ENCODE results near the gene DNAJC5. TPM values are rescaled to one million over a fixed set of nuclear protein-coding genes. Genes with fewer than 3 reads are reported as not detected.

Gene DNAJC5
- total RNA-seq, 2 experiments from 2014 or later: 32.2 to 32.5 TPM

DNA sequence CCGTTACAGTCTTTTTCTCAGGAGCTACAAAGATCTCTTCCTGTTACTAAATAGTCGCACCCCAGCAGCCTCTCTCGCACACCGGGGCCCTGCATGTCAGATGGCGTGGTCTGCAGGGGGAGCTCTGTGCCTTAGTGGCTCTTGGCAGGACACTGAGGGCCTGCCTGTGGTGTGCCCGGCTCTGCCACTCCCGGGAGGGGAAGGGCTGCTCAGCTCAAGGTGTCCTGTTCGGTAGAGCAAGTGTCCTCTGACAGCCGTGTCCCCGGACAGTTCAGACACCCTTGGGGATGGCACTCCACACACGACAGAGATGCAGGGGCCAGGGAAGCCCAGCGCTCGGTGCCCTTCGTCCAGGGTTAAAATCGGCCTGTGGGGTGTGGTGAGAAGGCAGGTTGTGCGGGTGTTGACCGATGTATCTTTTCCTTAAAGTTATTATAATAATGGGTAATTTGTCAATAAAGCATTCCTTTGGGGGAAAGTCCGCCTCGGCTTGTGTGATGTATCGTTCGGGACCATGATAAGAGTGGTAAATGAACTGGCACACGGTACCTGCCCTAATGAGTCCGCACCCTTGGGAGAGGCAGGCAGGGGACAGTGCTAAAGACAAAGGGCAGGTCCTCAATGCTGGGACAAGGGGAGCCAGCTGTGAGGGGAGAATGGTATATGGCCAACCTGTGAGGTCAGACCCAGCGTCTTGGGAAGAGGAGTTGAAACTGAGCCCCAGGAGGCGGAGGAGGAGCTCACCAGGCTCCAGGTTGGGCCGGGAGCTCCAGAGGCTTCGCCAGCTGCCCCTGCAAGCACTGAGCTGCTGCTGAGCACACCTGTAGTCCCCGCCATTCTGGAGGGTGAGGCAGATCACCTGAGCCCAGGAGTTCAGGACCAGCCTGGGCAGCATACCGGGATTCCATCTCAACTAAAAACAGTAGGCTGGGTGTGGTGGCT, 3.6 kb upstream of the DNAJC5 start:
- no peak for ATAC-seq
- CTCF ChIA-PET: interaction anchor here (0.9 to 1.7 kb wide), 3 partner anchors 19 to 105 kb away, joined by 3 to 7 read pairs (median 3); partner anchors contain the start of gene TPD52L2
- peaks cover 5% of the 10 kb centered on the region for H3K4me1 Mint-ChIP-seq (ENCODE audit: low read depth)
- H3K27me3 Mint-ChIP-seq: no peaks in the 10 kb centered on the region
- H3K27ac Mint-ChIP-seq: no peak overlapping the region
- POLR2A ChIA-PET: interaction anchor here (0.5 kb wide), 1 partner anchor 39 kb away, joined by 4 read pairs; no protein-coding TSS in a partner anchor
- TF ChIP-seq, protein P1, sequence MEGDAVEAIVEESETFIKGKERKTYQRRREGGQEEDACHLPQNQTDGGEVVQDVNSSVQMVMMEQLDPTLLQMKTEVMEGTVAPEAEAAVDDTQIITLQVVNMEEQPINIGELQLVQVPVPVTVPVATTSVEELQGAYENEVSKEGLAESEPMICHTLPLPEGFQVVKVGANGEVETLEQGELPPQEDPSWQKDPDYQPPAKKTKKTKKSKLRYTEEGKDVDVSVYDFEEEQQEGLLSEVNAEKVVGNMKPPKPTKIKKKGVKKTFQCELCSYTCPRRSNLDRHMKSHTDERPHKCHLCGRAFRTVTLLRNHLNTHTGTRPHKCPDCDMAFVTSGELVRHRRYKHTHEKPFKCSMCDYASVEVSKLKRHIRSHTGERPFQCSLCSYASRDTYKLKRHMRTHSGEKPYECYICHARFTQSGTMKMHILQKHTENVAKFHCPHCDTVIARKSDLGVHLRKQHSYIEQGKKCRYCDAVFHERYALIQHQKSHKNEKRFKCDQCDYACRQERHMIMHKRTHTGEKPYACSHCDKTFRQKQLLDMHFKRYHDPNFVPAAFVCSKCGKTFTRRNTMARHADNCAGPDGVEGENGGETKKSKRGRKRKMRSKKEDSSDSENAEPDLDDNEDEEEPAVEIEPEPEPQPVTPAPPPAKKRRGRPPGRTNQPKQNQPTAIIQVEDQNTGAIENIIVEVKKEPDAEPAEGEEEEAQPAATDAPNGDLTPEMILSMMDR (IDR thresholded peaks at IDR 0.05): no peak
- intact Hi-C loops (cut with micrococcal nuclease): no loop called here
- peaks cover 15% of the 10 kb centered on the region for H3K36me3 Mint-ChIP-seq (ENCODE audit: low read depth)
- H3K4me3 Mint-ChIP-seq: no peak overlapping the region
- H3K9me3 Mint-ChIP-seq: no peaks in the 10 kb centered on the region
- no peak for DNase-seq

DNA sequence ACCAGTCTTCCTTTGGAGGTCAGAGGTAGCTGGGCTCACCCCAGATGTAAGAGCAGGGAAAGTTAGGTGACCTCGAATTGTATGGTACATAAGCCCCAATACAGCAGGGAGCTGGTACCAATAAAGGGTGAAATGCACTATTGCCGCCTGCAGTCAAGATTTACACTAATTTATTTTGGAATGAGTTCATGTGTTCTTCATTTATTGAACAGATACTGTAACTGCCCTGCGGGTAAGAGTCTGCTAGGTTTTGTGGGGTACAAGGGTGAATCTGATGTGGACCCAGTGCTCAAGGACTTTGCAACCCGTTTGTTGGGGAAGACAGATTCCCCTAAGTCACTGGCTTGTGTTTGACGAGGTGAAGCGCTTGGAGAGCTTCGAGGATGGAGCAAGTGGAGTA, 2.5 kb upstream of the DNAJC5 start:
- POLR2A ChIA-PET: interaction anchor here (0.5 to 1.1 kb wide), 2 partner anchors 204 to 814 kb away, joined by 3 read pairs; no protein-coding TSS in a partner anchor
- Mint-ChIP-seq H3K4me3 (no peak overlapping the region), H3K4me1 (ENCODE audit: low read depth) (peaks cover 13% of the 10 kb centered on the region), H3K36me3 (ENCODE audit: low read depth) (peaks cover 22% of the 10 kb centered on the region), H3K27me3 (no peaks in the 10 kb centered on the region), H3K9me3 (no peaks in the 10 kb centered on the region), H3K27ac (no peak overlapping the region)
- no peak for ATAC-seq
- TF ChIP-seq, protein P1 (IDR thresholded peaks at IDR 0.05): no peak
- intact Hi-C loops (cut with micrococcal nuclease): no loop called here
- DNase-seq: no peak
- CTCF ChIA-PET: interaction anchor here (1.2 to 1.7 kb wide), 2 partner anchors 27 to 106 kb away, joined by 3 to 7 read pairs; partner anchors contain the start of gene TPD52L2

DNA sequence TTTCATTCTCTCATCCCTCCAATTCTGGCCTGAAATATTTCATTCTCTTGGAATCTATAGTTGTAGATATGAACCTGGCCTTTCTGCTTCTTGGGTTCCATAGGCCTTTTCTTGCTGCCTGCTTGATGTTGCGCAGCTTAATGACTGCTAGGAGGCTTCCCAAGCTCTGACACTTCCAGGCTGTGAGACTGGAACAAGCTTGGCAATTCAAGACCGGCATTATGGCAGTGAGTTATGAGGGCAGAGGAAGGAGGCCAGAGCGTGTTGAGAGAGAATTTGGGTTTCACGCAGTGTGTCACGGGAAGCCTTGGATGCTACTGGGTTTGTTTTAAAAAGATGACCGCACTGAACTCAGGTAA, 948 bp upstream of the DNAJC5 start:
- ChIA-PET POLR2A (interaction anchor here (1.1 to 3.9 kb wide), 5 partner anchors 9 to 70 kb away, joined by 3 to 25 read pairs (median 6); partner anchors contain the start of gene TPD52L2), CTCF (interaction anchor here (1.1 kb wide), 1 partner anchor 79 kb away, joined by 3 read pairs; no protein-coding TSS in a partner anchor)
- intact Hi-C loops (cut with micrococcal nuclease): no loop called here

DNA sequence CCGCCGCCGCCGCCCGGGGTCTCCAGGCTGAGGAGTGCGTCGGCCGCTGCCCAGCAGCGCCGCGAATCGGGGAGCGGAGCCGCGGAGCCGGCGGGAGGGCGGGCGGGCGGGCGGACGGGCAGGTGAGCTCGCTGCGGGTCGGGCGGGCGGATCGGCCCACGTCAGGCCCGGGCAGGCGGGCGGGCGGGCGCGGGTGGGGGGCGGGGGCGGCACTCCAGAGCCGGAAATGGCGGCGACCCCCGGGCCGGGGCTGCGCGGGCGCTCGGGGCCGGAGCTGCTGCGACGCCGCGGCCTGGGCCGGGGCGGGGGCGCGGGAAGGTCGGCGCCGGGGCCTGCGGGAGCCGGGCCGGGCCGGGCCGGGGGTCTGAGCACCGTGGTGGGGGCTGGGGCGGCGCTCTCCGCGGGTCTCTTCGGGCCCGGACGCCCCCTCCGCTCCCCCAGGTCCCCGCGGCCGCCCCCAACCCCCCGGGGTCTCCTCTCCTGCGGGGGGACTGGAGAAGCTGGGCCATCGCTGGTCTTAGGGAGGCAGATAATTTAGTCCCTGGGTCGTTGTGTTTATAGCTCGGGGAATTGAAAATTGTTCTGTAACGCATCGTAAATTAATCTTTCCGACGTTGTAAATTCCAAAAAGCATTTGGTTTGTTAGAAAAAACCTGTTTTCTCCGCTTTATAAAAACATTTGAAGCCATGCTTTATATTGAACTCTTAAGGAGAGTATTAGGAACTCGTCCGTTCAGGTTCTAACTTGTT, 451 bp downstream of the DNAJC5 start:
- peak overlapping the region; percentile 88 for H3K4me3 Mint-ChIP-seq
- DNase-seq (no peak), ATAC-seq (no peak)
- H3K4me1 Mint-ChIP-seq (ENCODE audit: low read depth): peaks cover 33% of the 10 kb centered on the region
- no peaks in the 10 kb centered on the region for H3K27me3 Mint-ChIP-seq
- H3K27ac Mint-ChIP-seq: peak overlapping the region; percentile 95
- ChIA-PET CTCF (interaction anchor here (0.8 to 1.4 kb wide), 6 partner anchors 10 to 398 kb away, joined by 3 to 5 read pairs (median 4); partner anchors contain the start of gene TPD52L2), POLR2A (interaction anchor here (1.0 to 3.9 kb wide), 8 partner anchors 8 to 85 kb away, joined by 3 to 25 read pairs (median 4); partner anchors contain the start of gene TPD52L2)
- H3K36me3 Mint-ChIP-seq (ENCODE audit: low read depth): peaks cover 22% of the 10 kb centered on the region
- TF ChIP-seq, protein P1 (IDR thresholded peaks at IDR 0.05): no peak
- H3K9me3 Mint-ChIP-seq: no peaks in the 10 kb centered on the region
- intact Hi-C loops (cut with micrococcal nuclease): no loop called here

More for the DNA sequence above, 948 bp upstream of the DNAJC5 start:
- Mint-ChIP-seq H3K4me3 (peak overlapping the region; percentile 69), H3K4me1 (ENCODE audit: low read depth) (peaks cover 28% of the 10 kb centered on the region), H3K27ac (peak overlapping the region; percentile 23), H3K27me3 (no peaks in the 10 kb centered on the region), H3K9me3 (no peaks in the 10 kb centered on the region), H3K36me3 (ENCODE audit: low read depth) (peaks cover 33% of the 10 kb centered on the region)
- ATAC-seq (no peak), DNase-seq (no peak)
- TF ChIP-seq, protein P1 (IDR thresholded peaks at IDR 0.05): no peak

Measured in activated CD8-positive, alpha-beta T cell treated with anti-CD3 and anti-CD28 coated beads for 36 hours (primary cell).